Measurements from ENCODE around the gene PPP2R5D.

DNA sequence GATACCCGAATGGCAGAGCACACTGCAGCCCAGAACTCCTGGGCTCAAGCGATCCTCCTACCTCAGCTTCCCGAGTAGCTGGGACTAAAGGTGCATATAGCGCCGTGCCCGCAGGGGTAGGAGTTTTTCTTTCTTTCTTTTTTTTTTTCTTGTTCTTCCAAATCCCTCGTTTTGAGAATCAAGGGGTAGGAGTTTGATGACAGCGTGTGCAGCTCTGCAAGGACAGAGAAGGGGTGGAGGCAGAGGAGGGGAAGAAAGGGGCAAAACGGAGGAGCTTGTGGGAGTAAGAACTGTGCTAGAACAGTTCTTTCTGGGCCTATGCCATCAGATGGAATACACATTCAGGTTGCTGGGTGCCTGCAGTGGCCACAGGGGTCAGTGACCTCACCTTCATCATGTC, 52.3 kb downstream of the PPP2R5D start:
- TF ChIP-seq, protein P1, sequence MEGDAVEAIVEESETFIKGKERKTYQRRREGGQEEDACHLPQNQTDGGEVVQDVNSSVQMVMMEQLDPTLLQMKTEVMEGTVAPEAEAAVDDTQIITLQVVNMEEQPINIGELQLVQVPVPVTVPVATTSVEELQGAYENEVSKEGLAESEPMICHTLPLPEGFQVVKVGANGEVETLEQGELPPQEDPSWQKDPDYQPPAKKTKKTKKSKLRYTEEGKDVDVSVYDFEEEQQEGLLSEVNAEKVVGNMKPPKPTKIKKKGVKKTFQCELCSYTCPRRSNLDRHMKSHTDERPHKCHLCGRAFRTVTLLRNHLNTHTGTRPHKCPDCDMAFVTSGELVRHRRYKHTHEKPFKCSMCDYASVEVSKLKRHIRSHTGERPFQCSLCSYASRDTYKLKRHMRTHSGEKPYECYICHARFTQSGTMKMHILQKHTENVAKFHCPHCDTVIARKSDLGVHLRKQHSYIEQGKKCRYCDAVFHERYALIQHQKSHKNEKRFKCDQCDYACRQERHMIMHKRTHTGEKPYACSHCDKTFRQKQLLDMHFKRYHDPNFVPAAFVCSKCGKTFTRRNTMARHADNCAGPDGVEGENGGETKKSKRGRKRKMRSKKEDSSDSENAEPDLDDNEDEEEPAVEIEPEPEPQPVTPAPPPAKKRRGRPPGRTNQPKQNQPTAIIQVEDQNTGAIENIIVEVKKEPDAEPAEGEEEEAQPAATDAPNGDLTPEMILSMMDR (IDR thresholded peaks at IDR 0.05), result no peak
- TF ChIP-seq NR3C1 (IDR thresholded peaks at IDR 0.05) (no peak), CHD2 (IDR thresholded peaks at IDR 0.05; ENCODE audit: low read length, partially characterized antibody) (no peak), HDAC2 (IDR thresholded peaks at IDR 0.05) (no peak), MYC (IDR thresholded peaks at IDR 0.05; ENCODE audit: borderline replicate concordance, low read length) (no peak)
